Stomach (tissue), 9 donors: ENCODE results near the gene ACTA2. TPM values are rescaled to one million over a fixed set of nuclear protein-coding genes. Genes with fewer than 3 reads are reported as not detected.

Source experiments
- DNase-seq, 2 donors: peaks; one replicate each; pipeline versions ENCODE4 v3.0.0 to v3.0.0-alpha.2; 2013 to 2019
- H3K27ac ChIP-seq, 5 donors: fragments of 200-600 bp in 4 of 5; sonication (generic) in 4 of 5; one replicate each; pipeline ENCODE4 v1.5.1; 2013 to 2019; ENCODE audit warnings: mild to moderate bottlenecking in 1 of 5, moderate library complexity in 1 of 5
- H3K27me3 ChIP-seq, 3 donors: fragments of 200-600 bp; sonication (generic); one replicate each; pipeline ENCODE4 v1.5.1; 2017 to 2019; ENCODE audit warnings: mixed run types in 1 of 3
- H3K36me3 ChIP-seq, 4 donors: fragments of 200-600 bp; sonication (generic); 1 replicate in 3 of 4; 2 replicates in 1 of 4; pipeline ENCODE4 v1.5.1; 2016 to 2019
- H3K4me1 ChIP-seq, 4 donors: fragments of 200-600 bp; sonication (generic); one replicate each; pipeline ENCODE4 v1.5.1; 2016 to 2019
- H3K4me3 ChIP-seq, 4 donors: fragments of 200-600 bp; sonication (generic) in 3 of 4; one replicate each; pipeline ENCODE4 v1.5.1; 2016 to 2019; ENCODE audit warnings: mild to moderate bottlenecking in 1 of 4
- H3K9me3 ChIP-seq, 4 donors: fragments of 200-600 bp; sonication (generic); one replicate each; pipeline ENCODE4 v1.5.1; 2016 to 2019
- EP300 ChIP-seq: sonication (generic); formaldehyde crosslinking; IDR thresholded peaks from one replicate; pipeline ENCODE4 v1.6.1; 2017; ENCODE audit warnings: antibody characterized with exemption
- POLR2A ChIP-seq, 4 donors: fragments of 450-650 bp; IDR thresholded peaks; one replicate each; pipeline ENCODE4 v1.6.1; 2016; ENCODE audit warnings: antibody characterized with exemption in 4 of 4, control low read depth in 2 of 4, mild to moderate bottlenecking in 1 of 4, moderate library complexity in 1 of 4
- POLR2AphosphoS5 ChIP-seq, 3 donors: sonication (generic); formaldehyde crosslinking; IDR thresholded peaks; one replicate each; pipeline ENCODE4 v1.6.1; 2016; ENCODE audit warnings: antibody characterized with exemption in 3 of 3
- whole genome bisulfite sequencing, 5 donors: extraction: QIAGEN DNeasy Blood & Tissue Kit in 3 of 5; methylation state at CpG; one replicate each; pipeline versions ENCODE4 v1.1.5 to v1.1.7; 2013 to 2018; 5-methylcytosine and 5-hydroxymethylcytosine counted together
- intact Hi-C: fragments of 100-400 bp; cut with DNase I; formaldehyde crosslinking; loops from one replicate; pipeline ENCODE4 v1.15.1; 2023; ENCODE audit warnings: low total_unique reads
- polyA plus RNA-seq, 3 donors: library from polyadenylated mRNA; stranded (reverse); fragments of 200-250 nt; gene quantifications; one replicate each; pipeline ENCODE4 v1.2.3, GENCODE V29; 2013
- total RNA-seq, 5 donors: library from RNA; depleted of rRNA; stranded (reverse); fragments of >200 nt; gene quantifications; one replicate each; pipeline versions ENCODE4 v1.1.0 to v1.2.3, GENCODE V29; 2014 to 2016
- TF ChIP-seq, protein P1 (sequence below), 7 experiments: fragments of 450-650 bp in 4 of 7; fragments of 200-600 bp in 3 of 7; sonication (generic) in 3 of 7; IDR thresholded peaks; one replicate each; pipeline ENCODE4 v1.5.1; 2016 to 2019; ENCODE audit warnings: antibody characterized with exemption in 7 of 7, control low read depth in 2 of 7, mild to moderate bottlenecking in 1 of 7
- donor health status: healthy with polysubstance abuse.
- donor health status: Bipolar disorder and iron deficiency.
- donor health status: healthy.

The ACTA2 gene
- total and polyA plus RNA-seq, 8 donors = 233 to 3,169 (median 999) TPM

- H3K4me3 ChIP-seq = no peak overlapping the region
- no peaks in the 10 kb centered on the region for H3K27me3 ChIP-seq
- peak overlapping the region in 4 of 5 donors; percentile 2 to 60 (median 37) for H3K27ac ChIP-seq
- H3K36me3 ChIP-seq = peaks cover 17 to 96% (median 70%) of the 10 kb centered on the region in 4 donors
- H3K9me3 ChIP-seq = no peaks in the 10 kb centered on the region
- no peak for DNase-seq
- peaks cover 0 to 54% (median 19%) of the 10 kb centered on the region in 4 donors for H3K4me1 ChIP-seq
- 73 to 93% (median 89%) methylated on average over 4 to 6 of the region's 6 CpGs for WGBS, 5 donors
- TF ChIP-seq, protein P1, sequence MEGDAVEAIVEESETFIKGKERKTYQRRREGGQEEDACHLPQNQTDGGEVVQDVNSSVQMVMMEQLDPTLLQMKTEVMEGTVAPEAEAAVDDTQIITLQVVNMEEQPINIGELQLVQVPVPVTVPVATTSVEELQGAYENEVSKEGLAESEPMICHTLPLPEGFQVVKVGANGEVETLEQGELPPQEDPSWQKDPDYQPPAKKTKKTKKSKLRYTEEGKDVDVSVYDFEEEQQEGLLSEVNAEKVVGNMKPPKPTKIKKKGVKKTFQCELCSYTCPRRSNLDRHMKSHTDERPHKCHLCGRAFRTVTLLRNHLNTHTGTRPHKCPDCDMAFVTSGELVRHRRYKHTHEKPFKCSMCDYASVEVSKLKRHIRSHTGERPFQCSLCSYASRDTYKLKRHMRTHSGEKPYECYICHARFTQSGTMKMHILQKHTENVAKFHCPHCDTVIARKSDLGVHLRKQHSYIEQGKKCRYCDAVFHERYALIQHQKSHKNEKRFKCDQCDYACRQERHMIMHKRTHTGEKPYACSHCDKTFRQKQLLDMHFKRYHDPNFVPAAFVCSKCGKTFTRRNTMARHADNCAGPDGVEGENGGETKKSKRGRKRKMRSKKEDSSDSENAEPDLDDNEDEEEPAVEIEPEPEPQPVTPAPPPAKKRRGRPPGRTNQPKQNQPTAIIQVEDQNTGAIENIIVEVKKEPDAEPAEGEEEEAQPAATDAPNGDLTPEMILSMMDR (IDR thresholded peaks at IDR 0.05) = no peak
- TF ChIP-seq EP300 = no peak
- no peak for TF ChIP-seq POLR2A (IDR thresholded peaks at IDR 0.05)
- no peak for TF ChIP-seq POLR2AphosphoS5 (IDR thresholded peaks at IDR 0.05)
- intact Hi-C loops = loop anchor here (5.0 kb wide), 2 partner anchors 41 to 266 kb away; partner anchors contain the start of gene CH25H
Observed at GRCh38 chr10:88941026-88941425, 11.5 kb downstream of the ACTA2 start.

- Histone ChIP-seq H3K27me3 (no peaks in the 10 kb centered on the region), H3K4me3 (no peak overlapping the region), H3K9me3 (no peaks in the 10 kb centered on the region), H3K36me3 (peaks cover 17 to 88% (median 70%) of the 10 kb centered on the region in 4 donors), H3K4me1 (peaks cover 5 to 46% (median 16%) of the 10 kb centered on the region in 4 donors), H3K27ac (peak overlapping the region in 2 of 5 donors; percentile 46 to 50)
- intact Hi-C loops = no loop called here
- no peak for TF ChIP-seq EP300
- TF ChIP-seq POLR2A (IDR thresholded peaks at IDR 0.05) = no peak
- TF ChIP-seq, protein P1 (IDR thresholded peaks at IDR 0.05) = no peak
- no peak for TF ChIP-seq POLR2AphosphoS5 (IDR thresholded peaks at IDR 0.05)
- whole genome bisulfite sequencing, 5 donors = 74 to 98% (median 94%) methylated on average over 2 of the region's 2 CpGs
- no peak for DNase-seq
Observed at GRCh38 chr10:88938938-88939337, 13.6 kb downstream of the ACTA2 start.

DNA sequence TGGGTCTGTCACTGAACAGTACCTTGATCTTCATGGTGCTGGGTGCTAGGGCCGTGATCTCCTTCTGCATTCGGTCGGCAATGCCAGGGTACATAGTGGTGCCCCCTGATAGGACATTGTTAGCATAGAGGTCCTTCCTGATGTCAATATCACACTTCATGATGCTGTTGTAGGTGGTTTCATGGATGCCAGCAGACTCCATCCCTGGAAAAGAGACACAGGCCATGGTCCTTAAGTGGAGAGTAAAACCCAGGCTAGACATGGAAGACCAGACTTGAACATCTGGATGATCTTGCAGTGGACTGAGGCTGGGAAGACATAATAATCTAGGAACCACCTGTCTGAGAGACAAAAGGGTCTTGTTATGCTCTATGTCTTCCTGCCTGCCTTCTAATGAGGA, 14.5 kb downstream of the ACTA2 start:
- Histone ChIP-seq H3K27ac (peak overlapping the region in 2 of 5 donors; percentile 21 to 50), H3K4me1 (peaks cover 5 to 38% (median 14%) of the 10 kb centered on the region in 4 donors), H3K36me3 (peaks cover 17 to 79% (median 63%) of the 10 kb centered on the region in 4 donors), H3K9me3 (no peaks in the 10 kb centered on the region), H3K27me3 (no peaks in the 10 kb centered on the region), H3K4me3 (no peak overlapping the region)
- TF ChIP-seq EP300 (no peak), POLR2AphosphoS5 (IDR thresholded peaks at IDR 0.05) (no peak), POLR2A (IDR thresholded peaks at IDR 0.05) (no peak)
- TF ChIP-seq, protein P1 (IDR thresholded peaks at IDR 0.05) = no peak
- no peak for DNase-seq
- intact Hi-C loops = no loop called here
- 68 to 96% (median 93%) methylated on average over 3 of the region's 3 CpGs for WGBS, 5 donors

- no peak overlapping the region for H3K4me3 ChIP-seq
- peaks cover 13 to 38% (median 17%) of the 10 kb centered on the region in 4 donors for H3K4me1 ChIP-seq
- peak overlapping the region in 3 of 5 donors; percentile 59 to 74 (median 73) for H3K27ac ChIP-seq
- no peak for TF ChIP-seq POLR2AphosphoS5 (IDR thresholded peaks at IDR 0.05)
- TF ChIP-seq EP300 = no peak
- no peak for TF ChIP-seq POLR2A (IDR thresholded peaks at IDR 0.05)
- no peak for DNase-seq
- H3K36me3 ChIP-seq = peaks cover 7 to 66% (median 53%) of the 10 kb centered on the region in 4 donors
- intact Hi-C loops = no loop called here
- no peaks in the 10 kb centered on the region for H3K9me3 ChIP-seq
- 75 to 88% (median 78%) methylated on average over 3 of the region's 3 CpGs for WGBS, 5 donors
- H3K27me3 ChIP-seq = no peaks in the 10 kb centered on the region
Observed at GRCh38 chr10:88936656-88937055, 15.9 kb downstream of the ACTA2 start.
